ENCODE measurements around the gene POR. TPM values are rescaled to one million over a fixed set of nuclear protein-coding genes. Genes with fewer than 3 reads are reported as not detected.
A peak's percentile ranks its signal among the peaks of the same experiment; 100 is the strongest.

Gene POR
- total and polyA plus RNA-seq, 2 donors (not counting 1 experiment from before 2014, with no cell fraction given) = 68.4 to 78.4 TPM

DNA sequence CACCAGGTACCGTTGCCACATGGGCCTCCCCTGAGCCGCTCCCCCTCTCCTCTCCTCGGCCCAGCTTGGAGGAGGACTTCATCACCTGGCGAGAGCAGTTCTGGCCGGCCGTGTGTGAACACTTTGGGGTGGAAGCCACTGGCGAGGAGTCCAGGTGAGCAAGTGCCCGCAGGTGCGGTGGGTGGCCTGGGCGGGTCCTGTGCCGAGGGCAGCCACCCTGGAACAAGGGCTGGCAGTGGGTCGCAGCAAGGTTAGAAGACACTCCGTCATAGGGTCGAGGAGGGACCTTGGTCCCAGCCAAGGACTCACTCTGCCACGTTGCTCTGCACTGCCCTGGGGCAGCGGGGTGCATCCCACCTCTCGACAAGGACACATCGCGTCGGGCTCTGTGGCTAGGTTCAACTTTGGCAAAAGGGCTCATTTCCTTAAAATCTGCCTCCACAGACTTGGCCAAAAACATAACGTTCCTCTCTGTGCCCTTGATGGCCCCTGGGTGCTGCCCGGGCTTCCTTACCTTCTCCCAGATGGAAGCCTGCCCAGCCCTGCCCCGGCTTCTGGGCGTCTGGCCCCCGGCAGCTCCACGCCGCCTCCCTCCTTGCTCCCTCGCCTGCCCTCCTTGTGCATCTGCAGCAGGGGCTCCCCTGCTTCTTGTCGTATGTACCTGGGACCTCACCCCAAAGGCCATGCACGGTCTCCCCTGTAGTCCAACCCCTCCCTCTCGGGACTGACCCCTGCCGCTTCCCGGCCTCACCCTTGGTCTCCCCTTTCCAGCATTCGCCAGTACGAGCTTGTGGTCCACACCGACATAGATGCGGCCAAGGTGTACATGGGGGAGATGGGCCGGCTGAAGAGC is 66.7 kb downstream of the POR start:
- H4K20me1 ChIP-seq (ENCODE audit: control insufficient read depth, insufficient read depth, low read length, poor library complexity, severe bottlenecking) = no peaks in the 10 kb centered on the region
- H3K27me3 ChIP-seq (replicated peaks in 1 of 4; ENCODE audit: control extremely low read depth in 1 of 4, control insufficient read depth in 3 of 4, insufficient read depth in 4 of 4, low read length in 3 of 4) = no peaks in the 10 kb centered on the region
- ChIA-PET CTCF (no interaction called here), POLR2A (no interaction called here)
- H3K4me3 Mint-ChIP-seq = no peak overlapping the region
- no peak overlapping the region for H3K9ac ChIP-seq (ENCODE audit: low read length)
- no peak overlapping the region for H3K4me2 ChIP-seq (replicated peaks; ENCODE audit: low read depth, low read length, poor library complexity, severe bottlenecking)
- no peaks in the 10 kb centered on the region for H3K79me2 ChIP-seq (ENCODE audit: control insufficient read depth, insufficient read depth, low read length)
- ATAC-seq (ENCODE audit: low read depth) = no peak
- H3K9me3 ChIP-seq (ENCODE audit: control extremely low read depth in 1 of 3, control insufficient read depth in 2 of 3, insufficient read depth in 1 of 3, low read length in 2 of 3) = no peaks in the 10 kb centered on the region
- H2AFZ ChIP-seq (ENCODE audit: insufficient read depth, low read depth, low read length, poor library complexity, severe bottlenecking) = no peak overlapping the region
- H3K27me3 Mint-ChIP-seq = no peaks in the 10 kb centered on the region
- intact Hi-C loops (cut with micrococcal nuclease) = no loop called here
- H3K36me3 ChIP-seq (replicated peaks in 1 of 2; ENCODE audit: control extremely low read depth in 1 of 2, control insufficient read depth in 1 of 2, extremely low read depth in 1 of 2, insufficient read depth in 2 of 2, low read length in 1 of 2) = peaks cover 0 to 50% of the 10 kb centered on the region in 2 experiments
- TF ChIP-seq, protein P1, sequence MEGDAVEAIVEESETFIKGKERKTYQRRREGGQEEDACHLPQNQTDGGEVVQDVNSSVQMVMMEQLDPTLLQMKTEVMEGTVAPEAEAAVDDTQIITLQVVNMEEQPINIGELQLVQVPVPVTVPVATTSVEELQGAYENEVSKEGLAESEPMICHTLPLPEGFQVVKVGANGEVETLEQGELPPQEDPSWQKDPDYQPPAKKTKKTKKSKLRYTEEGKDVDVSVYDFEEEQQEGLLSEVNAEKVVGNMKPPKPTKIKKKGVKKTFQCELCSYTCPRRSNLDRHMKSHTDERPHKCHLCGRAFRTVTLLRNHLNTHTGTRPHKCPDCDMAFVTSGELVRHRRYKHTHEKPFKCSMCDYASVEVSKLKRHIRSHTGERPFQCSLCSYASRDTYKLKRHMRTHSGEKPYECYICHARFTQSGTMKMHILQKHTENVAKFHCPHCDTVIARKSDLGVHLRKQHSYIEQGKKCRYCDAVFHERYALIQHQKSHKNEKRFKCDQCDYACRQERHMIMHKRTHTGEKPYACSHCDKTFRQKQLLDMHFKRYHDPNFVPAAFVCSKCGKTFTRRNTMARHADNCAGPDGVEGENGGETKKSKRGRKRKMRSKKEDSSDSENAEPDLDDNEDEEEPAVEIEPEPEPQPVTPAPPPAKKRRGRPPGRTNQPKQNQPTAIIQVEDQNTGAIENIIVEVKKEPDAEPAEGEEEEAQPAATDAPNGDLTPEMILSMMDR (IDR thresholded peaks at IDR 0.05) = no peak
- no peak for TF ChIP-seq EZH2 (IDR thresholded peaks at IDR 0.05; ENCODE audit: borderline replicate concordance, insufficient read depth, low read depth, low read length, poor library complexity, severe bottlenecking)
- H3K4me3 ChIP-seq (ENCODE audit: control extremely low read depth in 1 of 5, extremely low read depth in 1 of 5, insufficient read depth in 1 of 5, low read depth in 2 of 5, low read length in 4 of 5) = no peak overlapping the region
- no peak overlapping the region for H3K27ac ChIP-seq (ENCODE audit: low read length in 2 of 2)
- no peak for DNase-seq
- H3K4me1 ChIP-seq (ENCODE audit: control insufficient read depth in 2 of 2, insufficient read depth in 2 of 2, low read length in 2 of 2) = no peaks in the 10 kb centered on the region
- H3K4me1 Mint-ChIP-seq = no peaks in the 10 kb centered on the region
- no peaks in the 10 kb centered on the region for H3K9me3 Mint-ChIP-seq (ENCODE audit: insufficient read depth)
- 91% methylated on average over 35 of the region's 38 CpGs for WGBS (ENCODE audit: insufficient coverage)
- H3K27ac Mint-ChIP-seq = no peak overlapping the region

DNA sequence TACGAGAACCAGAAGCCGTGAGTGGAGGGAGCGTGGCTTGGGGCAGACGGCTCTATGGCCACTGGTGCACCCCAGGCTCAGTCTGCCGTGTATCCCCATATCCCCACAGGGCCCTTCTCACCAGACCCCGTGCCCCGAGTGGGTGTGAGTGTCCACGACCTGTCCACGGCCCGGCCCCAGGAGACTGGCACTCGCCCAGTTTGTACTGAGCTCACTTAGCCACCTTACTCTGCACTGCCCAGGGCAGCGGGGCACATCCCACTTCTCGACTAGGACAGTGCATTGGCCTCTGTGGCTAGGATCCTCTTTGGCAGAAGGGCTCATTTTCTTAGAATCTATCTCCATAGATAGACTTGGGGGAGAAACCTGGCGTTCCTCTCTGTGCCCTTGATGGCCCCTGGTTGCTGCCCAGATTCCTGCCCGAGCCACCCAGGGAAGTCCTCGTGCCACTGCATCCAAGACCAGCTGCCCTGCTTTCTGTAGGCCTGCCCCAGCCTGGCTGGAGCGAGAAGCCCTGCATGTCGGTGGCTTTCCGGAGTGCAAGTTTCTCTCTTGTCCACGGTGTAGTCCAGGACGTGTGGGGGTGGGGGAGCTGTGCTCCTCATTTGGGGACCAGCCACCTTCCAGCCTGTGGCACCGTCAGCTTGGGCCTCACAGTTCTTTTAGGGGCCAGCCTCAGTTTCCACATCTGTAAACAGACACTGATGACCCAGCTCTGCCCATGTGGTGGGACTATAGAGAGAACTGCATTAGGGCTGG is 67.5 kb downstream of the POR start:
- Histone ChIP-seq H3K4me3 (ENCODE audit: control extremely low read depth in 1 of 5, extremely low read depth in 1 of 5, insufficient read depth in 1 of 5, low read depth in 2 of 5, low read length in 4 of 5) (no peak overlapping the region), H4K20me1 (ENCODE audit: control insufficient read depth, insufficient read depth, low read length, poor library complexity, severe bottlenecking) (no peaks in the 10 kb centered on the region), H3K9ac (ENCODE audit: low read length) (no peak overlapping the region), H3K4me2 (replicated peaks; ENCODE audit: low read depth, low read length, poor library complexity, severe bottlenecking) (no peak overlapping the region), H3K4me1 (ENCODE audit: control insufficient read depth in 2 of 2, insufficient read depth in 2 of 2, low read length in 2 of 2) (no peaks in the 10 kb centered on the region), H3K79me2 (ENCODE audit: control insufficient read depth, insufficient read depth, low read length) (no peaks in the 10 kb centered on the region), H3K9me3 (ENCODE audit: control extremely low read depth in 1 of 3, control insufficient read depth in 2 of 3, insufficient read depth in 1 of 3, low read length in 2 of 3) (no peaks in the 10 kb centered on the region), H3K27me3 (replicated peaks in 1 of 4; ENCODE audit: control extremely low read depth in 1 of 4, control insufficient read depth in 3 of 4, insufficient read depth in 4 of 4, low read length in 3 of 4) (no peaks in the 10 kb centered on the region), H3K27ac (ENCODE audit: low read length in 2 of 2) (no peak overlapping the region), H3K36me3 (replicated peaks in 1 of 2; ENCODE audit: control extremely low read depth in 1 of 2, control insufficient read depth in 1 of 2, extremely low read depth in 1 of 2, insufficient read depth in 2 of 2, low read length in 1 of 2) (peaks cover 0 to 54% of the 10 kb centered on the region in 2 experiments), H2AFZ (ENCODE audit: insufficient read depth, low read depth, low read length, poor library complexity, severe bottlenecking) (no peak overlapping the region)
- Mint-ChIP-seq H3K27ac (no peak overlapping the region), H3K4me3 (no peak overlapping the region), H3K4me1 (no peaks in the 10 kb centered on the region), H3K9me3 (ENCODE audit: insufficient read depth) (no peaks in the 10 kb centered on the region), H3K27me3 (no peaks in the 10 kb centered on the region)
- DNase-seq (no peak), ATAC-seq (ENCODE audit: low read depth) (peak; percentile 17)
- 96% methylated on average over 18 of the region's 22 CpGs for WGBS (ENCODE audit: insufficient coverage)
- intact Hi-C loops (cut with micrococcal nuclease) = no loop called here
- ChIA-PET POLR2A (no interaction called here), CTCF (no interaction called here)
- no peak for TF ChIP-seq EZH2 (IDR thresholded peaks at IDR 0.05; ENCODE audit: borderline replicate concordance, insufficient read depth, low read depth, low read length, poor library complexity, severe bottlenecking)
- TF ChIP-seq, protein P1 (IDR thresholded peaks at IDR 0.05) = no peak
